Measurements from ENCODE around the gene PDZRN3. TPM values are rescaled to one million over a fixed set of nuclear protein-coding genes. Genes with fewer than 3 reads are reported as not detected.
A peak's percentile ranks its signal among the peaks of the same experiment; 100 is the strongest.
"Not testable (repeated sequence)": the region's sequence is repeated elsewhere in the genome, so short reads cannot be mapped to it uniquely, and the experiment has no call there.

Gene PDZRN3
- total RNA-seq, 1 donor from 2014 or later = 98.0 TPM

DNA sequence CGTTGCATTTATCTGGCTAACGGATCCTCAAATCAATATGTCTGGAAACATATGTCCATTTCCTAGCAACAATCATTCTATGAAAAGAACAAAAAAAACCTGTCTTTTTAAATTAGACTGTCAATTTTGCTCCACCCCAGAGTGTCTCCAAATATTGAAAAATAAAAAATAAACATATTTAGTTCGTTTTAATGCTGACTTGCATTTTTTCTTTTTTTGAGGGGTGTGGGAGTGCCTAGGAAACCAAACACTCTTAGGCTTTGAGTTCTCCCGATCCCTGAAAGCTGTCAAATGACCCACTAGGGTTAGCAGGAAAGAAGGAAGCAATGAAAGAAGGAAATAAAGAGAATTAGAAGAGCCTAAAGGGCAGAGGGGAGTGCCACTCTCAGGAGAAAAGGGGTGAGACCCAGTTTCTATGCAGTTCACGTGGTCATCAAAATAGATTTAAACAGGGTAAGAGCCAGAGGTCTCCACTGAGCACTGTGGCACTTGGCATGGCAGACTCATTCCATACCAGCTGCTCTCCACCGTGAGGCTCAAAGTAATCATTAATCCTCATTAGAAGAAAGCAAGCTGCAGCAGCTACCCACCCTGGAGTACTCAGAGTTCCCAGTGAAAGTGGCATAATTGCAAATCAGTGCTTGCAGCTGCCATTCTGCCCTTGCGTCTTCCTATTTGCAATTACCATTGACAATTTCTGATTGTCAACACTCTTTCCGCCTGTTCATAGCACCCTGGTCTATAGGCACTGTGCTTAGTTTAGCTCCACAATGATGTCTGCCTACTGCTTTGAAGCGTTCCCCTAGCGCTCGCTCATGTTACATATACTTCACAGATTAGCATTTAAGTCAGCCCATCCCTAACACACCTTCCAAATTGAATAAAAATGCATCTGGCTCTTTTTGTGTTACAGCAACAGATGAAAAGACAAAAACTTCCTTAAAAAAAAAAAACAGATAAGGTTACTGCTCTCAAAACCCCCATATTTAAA is 32.3 kb downstream of the PDZRN3 start:
- DNase-seq (ENCODE audit: low spot score) = no peak

- no peak for DNase-seq (ENCODE audit: low spot score)
These were observed 33.4 kb downstream of the PDZRN3 start for GRCh38 chr3:73591286-73591800.

GRCh38 chr3:73586628-73587027 is 38.1 kb downstream of the PDZRN3 start:
- no peak for DNase-seq (ENCODE audit: low spot score)

- no peak for DNase-seq (ENCODE audit: low spot score)
These were observed 38.6 kb downstream of the PDZRN3 start for GRCh38 chr3:73586190-73586589.

DNA sequence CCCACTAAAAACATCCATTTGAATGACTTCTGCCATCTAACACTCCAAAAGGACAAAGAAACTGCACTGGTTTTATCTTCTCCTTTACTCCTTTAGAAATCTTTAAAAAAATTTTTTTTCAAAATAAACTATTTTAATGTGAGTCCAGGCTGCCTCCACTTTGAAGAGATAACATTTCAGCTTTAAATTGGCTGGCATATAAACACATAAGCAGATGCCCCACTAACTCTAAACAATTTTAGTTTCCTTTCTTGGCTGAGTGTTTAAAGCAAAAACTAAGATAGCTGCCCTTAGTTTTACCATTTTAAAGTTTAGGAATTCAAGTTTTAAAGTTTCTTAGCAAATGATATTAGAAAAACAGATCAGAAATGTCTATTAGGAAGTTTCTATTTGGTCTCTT is 39.9 kb downstream of the PDZRN3 start:
- DNase-seq (ENCODE audit: low spot score) = no peak

DNA sequence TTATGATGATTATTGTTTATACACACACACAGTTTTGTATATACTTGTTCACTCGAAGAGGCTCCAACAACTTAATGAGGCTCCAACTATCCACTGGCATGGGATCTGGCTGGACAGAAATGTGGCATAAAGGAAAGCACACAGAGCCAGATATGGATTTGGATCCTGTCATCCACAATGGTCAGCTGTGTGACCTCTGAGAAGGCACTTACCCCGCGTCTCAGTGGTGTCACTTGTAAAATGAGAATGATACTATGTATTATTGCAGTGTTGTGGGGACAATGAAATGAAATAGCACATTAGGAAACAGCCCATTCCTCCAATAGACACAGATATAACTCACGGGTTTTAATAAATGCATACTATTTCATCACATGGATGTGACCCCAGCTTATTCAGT is 42.2 kb downstream of the PDZRN3 start:
- no peak for DNase-seq (ENCODE audit: low spot score)

- no peak for DNase-seq (ENCODE audit: low spot score)
These were observed 43.5 kb downstream of the PDZRN3 start for GRCh38 chr3:73581134-73581846.

- peak; percentile 94 for DNase-seq (ENCODE audit: low spot score)
These were observed 44.4 kb downstream of the PDZRN3 start for GRCh38 chr3:73580343-73580742.

- DNase-seq (ENCODE audit: low spot score) = no peak
These were observed 47.0 kb downstream of the PDZRN3 start for GRCh38 chr3:73577704-73578103.

DNA sequence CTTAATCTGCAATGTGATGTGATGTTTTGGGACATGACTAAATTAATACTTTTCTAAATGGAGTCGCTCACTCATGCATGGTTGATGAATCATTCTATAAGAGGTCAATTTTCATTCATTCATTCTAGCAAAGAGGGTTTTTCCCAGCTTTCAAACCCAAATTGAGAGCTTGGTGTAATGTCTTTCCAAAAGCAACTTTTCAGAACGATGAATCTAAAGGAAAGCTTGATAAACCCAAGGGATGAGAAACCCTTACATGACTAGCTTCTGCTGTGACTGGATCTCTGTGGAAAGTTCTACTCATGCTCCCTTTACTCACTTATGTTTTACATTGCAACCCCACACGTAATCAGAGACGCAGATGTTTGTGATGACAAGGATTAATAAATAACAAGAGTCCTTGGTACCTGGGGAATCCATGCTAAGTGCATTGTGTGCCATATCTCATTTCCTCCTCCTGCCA is 47.7 kb downstream of the PDZRN3 start:
- no peak for DNase-seq (ENCODE audit: low spot score)

DNA sequence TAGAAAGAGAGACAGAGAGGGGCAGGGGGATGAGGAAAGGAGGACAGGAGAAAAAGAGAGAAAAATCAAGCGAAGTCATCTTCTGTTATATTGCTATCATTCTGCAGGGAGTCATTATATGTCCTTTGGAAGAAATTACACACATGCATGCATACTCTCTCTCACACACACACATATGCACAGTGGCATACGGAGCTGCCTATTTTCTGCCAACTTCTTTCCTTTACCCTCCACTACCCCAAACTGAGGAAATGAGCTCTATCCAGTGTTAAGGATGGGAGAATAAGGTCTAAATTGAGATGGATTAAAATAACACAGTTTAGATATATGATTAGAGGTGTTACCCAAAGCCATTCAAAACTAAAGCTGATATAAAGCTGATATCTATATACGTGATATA is 48.8 kb downstream of the PDZRN3 start:
- DNase-seq (ENCODE audit: low spot score) = no peak

GRCh38 chr3:73575519-73575918 is 49.2 kb downstream of the PDZRN3 start:
- no peak for DNase-seq (ENCODE audit: low spot score)

GRCh38 chr3:73573204-73573603 is 51.5 kb downstream of the PDZRN3 start:
- DNase-seq (ENCODE audit: low spot score) = no peak

GRCh38 chr3:73572368-73572767 is 52.4 kb downstream of the PDZRN3 start:
- peak; percentile 80 for DNase-seq (ENCODE audit: low spot score)

GRCh38 chr3:73571238-73571794 is 53.4 kb downstream of the PDZRN3 start:
- no peak for DNase-seq (ENCODE audit: low spot score)

DNA sequence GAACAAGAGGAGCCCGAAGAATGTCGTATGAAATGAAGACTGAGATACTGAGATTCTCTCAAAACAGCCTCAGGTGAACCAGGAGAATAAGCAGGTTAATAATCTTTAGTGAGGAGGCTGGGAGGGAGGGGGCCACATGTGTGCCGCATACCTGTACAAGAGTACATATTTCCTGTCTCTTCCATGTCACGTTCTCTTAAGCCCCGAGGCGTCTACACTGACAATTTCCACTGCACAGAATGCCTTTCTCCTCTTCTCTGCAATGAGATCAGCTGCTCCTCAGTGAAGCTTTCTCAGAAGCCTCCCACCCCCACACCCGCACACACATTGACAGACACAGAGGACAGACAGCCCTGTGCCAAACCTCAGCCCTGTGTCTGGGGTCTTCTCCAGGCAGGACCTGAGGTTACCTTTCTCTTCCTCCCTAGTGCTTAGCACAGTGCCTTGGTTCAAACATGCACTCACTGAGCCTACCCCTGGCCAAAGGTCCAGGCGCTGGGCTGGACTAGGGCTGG is 55.4 kb downstream of the PDZRN3 start:
- peak; percentile 81 for DNase-seq (ENCODE audit: low spot score)

DNA sequence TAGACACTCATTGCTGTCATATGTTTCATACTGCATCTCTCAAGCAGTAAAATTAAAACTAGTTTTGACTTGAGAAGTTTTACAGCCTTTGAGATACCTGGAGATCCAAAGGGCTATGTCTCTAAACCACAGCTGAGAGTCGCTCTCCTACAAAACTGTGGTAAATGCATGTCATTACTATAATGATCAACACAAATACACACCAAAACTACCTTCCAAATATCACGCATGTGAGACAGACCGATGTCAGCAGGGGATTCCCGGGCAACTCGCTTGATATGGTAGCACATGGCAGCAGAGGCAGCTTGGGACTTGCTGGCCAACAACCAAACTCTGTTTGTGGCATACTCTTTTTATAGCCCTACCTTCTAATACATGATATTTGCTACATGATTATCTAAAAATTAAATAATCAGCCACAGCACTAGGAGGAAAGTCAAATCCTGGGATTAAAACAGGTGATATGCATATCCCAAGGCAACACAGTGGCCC is 56.3 kb downstream of the PDZRN3 start:
- DNase-seq (ENCODE audit: low spot score) = no peak

- DNase-seq (ENCODE audit: low spot score) = not testable (repeated sequence)
These were observed 59.4 kb downstream of the PDZRN3 start for GRCh38 chr3:73565374-73565773.

- DNase-seq (ENCODE audit: low spot score) = no peak
These were observed 60.7 kb downstream of the PDZRN3 start for GRCh38 chr3:73563896-73564582.

DNA sequence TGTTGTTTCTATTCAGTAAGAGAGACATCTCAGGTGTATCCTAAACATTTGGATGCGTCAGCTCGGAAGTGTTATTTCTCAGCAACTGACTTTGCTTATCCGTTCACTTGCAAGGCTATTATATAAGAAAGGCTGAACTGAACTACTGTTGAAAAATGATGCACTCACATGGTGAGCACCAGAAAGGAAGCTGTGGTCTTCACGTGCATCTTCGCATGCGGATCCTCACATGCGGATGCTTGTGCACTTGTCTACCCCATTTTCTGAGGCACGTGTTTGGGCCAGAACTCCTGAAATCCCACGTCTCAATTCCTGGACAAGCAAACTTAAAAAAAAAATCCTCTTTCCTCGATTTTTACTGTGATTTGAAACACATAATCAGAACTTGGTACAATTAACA is 63.2 kb downstream of the PDZRN3 start:
- DNase-seq (ENCODE audit: low spot score) = no peak

GRCh38 chr3:73559749-73560148 is 65.0 kb downstream of the PDZRN3 start:
- no peak for DNase-seq (ENCODE audit: low spot score)
